CD14-positive monocyte (primary cell): ENCODE measurements around the gene FARP2. TPM values are rescaled to one million over a fixed set of nuclear protein-coding genes. Genes with fewer than 3 reads are reported as not detected.
A peak's percentile ranks its signal among the peaks of the same experiment; 100 is the strongest.

Experiments used
- DNase-seq, 3 donors: peaks; one replicate each; pipeline ENCODE4 v3.0.0-alpha.2; 2011 to 2022
- H2AFZ ChIP-seq: 2 replicates; pipeline ENCODE4 v1.6.0; 2012; ENCODE audit warnings: mild to moderate bottlenecking, low read depth, low read length, inconsistent platforms; ENCODE audit not compliant: insufficient read depth, poor library complexity, severe bottlenecking
- H3K27ac ChIP-seq, 2 donors: 1 replicate in 1 of 2; 2 replicates in 1 of 2; pipeline ENCODE4 v1.5.1; 2012 to 2013; ENCODE audit warnings: low read length in 2 of 2, control low read depth in 1 of 2, inconsistent platforms in 1 of 2, low read depth in 1 of 2, mild to moderate bottlenecking in 1 of 2
- H3K27me3 ChIP-seq, 2 donors: one replicate each; pipeline versions ENCODE4 v1.6.0 to v1.6.1; 2011 to 2013; ENCODE audit warnings: low read length in 2 of 2; ENCODE audit not compliant: control insufficient read depth in 2 of 2, insufficient read depth in 2 of 2
- H3K36me3 ChIP-seq, 2 donors: replicated peaks in 1 of 2; 1 replicate in 1 of 2; 2 replicates in 1 of 2; pipeline versions ENCODE4 v1.5.1 to v1.6.1; 2012 to 2013; ENCODE audit warnings: low read length in 2 of 2, control low read depth in 1 of 2, inconsistent platforms in 1 of 2, mild to moderate bottlenecking in 1 of 2; ENCODE audit not compliant: insufficient read depth in 2 of 2, control insufficient read depth in 1 of 2
- H3K4me1 ChIP-seq, 2 donors: 1 replicate in 1 of 2; 2 replicates in 1 of 2; pipeline versions ENCODE4 v1.5.1 to v1.6.1; 2012 to 2013; ENCODE audit warnings: low read length in 2 of 2, control low read depth in 1 of 2, inconsistent platforms in 1 of 2, mild to moderate bottlenecking in 1 of 2, moderate library complexity in 1 of 2; ENCODE audit not compliant: insufficient read depth in 2 of 2, control insufficient read depth in 1 of 2
- H3K4me2 ChIP-seq: replicated peaks from 2 replicates; pipeline ENCODE3; 2012; ENCODE audit warnings: low read length, moderate library complexity, mild to moderate bottlenecking; ENCODE audit not compliant: poor library complexity, severe bottlenecking; ENCODE audit errors: extremely low read depth
- H3K4me3 ChIP-seq, 3 experiments: fragments of 200-600 bp in 1 of 3; sonication (generic) in 1 of 3; replicated peaks in 1 of 3; 1 replicate in 2 of 3; 2 replicates in 1 of 3; pipeline ENCODE4 v1.5.1; 2011 to 2013; ENCODE audit warnings: low read length in 3 of 3, mild to moderate bottlenecking in 3 of 3, control low read depth in 2 of 3, low read depth in 2 of 3, inconsistent platforms in 1 of 3, moderate library complexity in 1 of 3
- H3K79me2 ChIP-seq: 2 replicates; pipeline ENCODE4 v1.6.0; 2012; ENCODE audit warnings: mild to moderate bottlenecking, control low read depth, inconsistent platforms, low read length, moderate library complexity; ENCODE audit not compliant: insufficient read depth
- H3K9ac ChIP-seq: 2 replicates; pipeline ENCODE4 v1.6.0; 2017; ENCODE audit warnings: low read length, mild to moderate bottlenecking; ENCODE audit not compliant: insufficient read depth, poor library complexity, severe bottlenecking
- H3K9me3 ChIP-seq, 2 donors: replicated peaks in 1 of 2; 1 replicate in 1 of 2; 2 replicates in 1 of 2; pipeline versions ENCODE4 v1.5.1 to v1.6.1; 2012 to 2013; ENCODE audit warnings: low read length in 2 of 2, control low read depth in 1 of 2; ENCODE audit not compliant: control insufficient read depth in 1 of 2, insufficient read depth in 1 of 2
- H4K20me1 ChIP-seq: 2 replicates; pipeline ENCODE4 v1.6.0; 2012; ENCODE audit warnings: mild to moderate bottlenecking, low read length, control low read depth, moderate library complexity; ENCODE audit not compliant: insufficient read depth
- H3K27ac Mint-ChIP-seq, 7 donors: one replicate each; pipeline ENCODE4 v1.8.0; 2020; ENCODE audit warnings: mild to moderate bottlenecking in 7 of 7, mixed read lengths in 7 of 7, moderate library complexity in 6 of 7, inconsistent platforms in 2 of 7
- H3K27me3 Mint-ChIP-seq, 3 donors: one replicate each; pipeline ENCODE4 v1.8.0; 2021 to 2022; ENCODE audit warnings: low read depth in 3 of 3, mild to moderate bottlenecking in 3 of 3, mixed read lengths in 3 of 3, moderate library complexity in 3 of 3, inconsistent platforms in 1 of 3
- H3K36me3 Mint-ChIP-seq, 2 donors: one replicate each; pipeline ENCODE4 v1.8.0; 2020; ENCODE audit warnings: mixed read lengths in 2 of 2, inconsistent platforms in 1 of 2, mild to moderate bottlenecking in 1 of 2
- H3K4me1 Mint-ChIP-seq: one replicate; pipeline ENCODE4 v1.8.0; 2020; ENCODE audit warnings: mild to moderate bottlenecking, mixed read lengths
- H3K4me3 Mint-ChIP-seq, 2 donors: one replicate each; pipeline ENCODE4 v1.8.0; 2020; ENCODE audit warnings: mild to moderate bottlenecking in 2 of 2, mixed read lengths in 2 of 2, moderate library complexity in 1 of 2
- H3K9me3 Mint-ChIP-seq, 7 donors: one replicate each; pipeline ENCODE4 v1.8.0; 2020 to 2022; ENCODE audit warnings: mixed read lengths in 7 of 7, mild to moderate bottlenecking in 6 of 7, moderate library complexity in 6 of 7, inconsistent platforms in 2 of 7
- CTCF ChIP-seq: fragments of 200-600 bp; IDR thresholded peaks from one replicate; pipeline ENCODE4 v1.8.0; 2022; ENCODE audit warnings: antibody characterized with exemption, mild to moderate bottlenecking
- WGBS: methylation state at CpG from one replicate; pipeline ENCODE4 v1.1.5; 2013; ENCODE audit warnings: missing lambda C conversion rate; ENCODE audit not compliant: insufficient coverage; 5-methylcytosine and 5-hydroxymethylcytosine counted together
- intact Hi-C, 2 donors: fragments of 100-400 bp; cut with micrococcal nuclease; formaldehyde crosslinking; loops; one replicate each; pipeline versions ENCODE4 v1.15.0 to v1.15.1; 2023
- polyA plus RNA-seq, 3 donors: library from polyadenylated mRNA; depleted of rRNA in 1 of 3; unstranded in 2 of 3; stranded (reverse) in 1 of 3; fragments of 300-500 nt in 2 of 3; fragments of >200 nt in 1 of 3; fragmentation: Illumina TruSeq in 2 of 3; gene quantifications; 1 replicate in 2 of 3; 2 replicates in 1 of 3; pipeline ENCODE4 v1.2.3, GENCODE V29; 2012 to 2021

Gene FARP2
- polyA plus RNA-seq, 3 donors, result 6.7 to 8.5 (median 7.3) TPM

- TF ChIP-seq CTCF, result no peak
- H3K4me2 ChIP-seq, result no peak overlapping the region
- H3K36me3 ChIP-seq, result peaks cover 38 to 99% of the 10 kb centered on the region in 2 donors
- H4K20me1 ChIP-seq, result peaks cover 75% of the 10 kb centered on the region
- H3K27ac ChIP-seq, result no peak overlapping the region
- intact Hi-C loops, result no loop called here
- no peak overlapping the region for H3K9ac ChIP-seq
- peaks cover 4% of the 10 kb centered on the region for H3K4me1 Mint-ChIP-seq
- 100% methylated on average over 2 of the region's 11 CpGs for WGBS
- H3K27ac Mint-ChIP-seq, result peak overlapping the region in 1 of 7 donors; percentile 10
- no peak overlapping the region for H2AFZ ChIP-seq
- H3K9me3 Mint-ChIP-seq, result peaks cover 0 to 2% (median 0%) of the 10 kb centered on the region in 7 donors
- H3K4me3 Mint-ChIP-seq, result no peak overlapping the region
- H3K9me3 ChIP-seq, result no peaks in the 10 kb centered on the region
- no peaks in the 10 kb centered on the region for H3K27me3 ChIP-seq
- H3K79me2 ChIP-seq, result peaks cover 72% of the 10 kb centered on the region
- no peak for DNase-seq
- H3K27me3 Mint-ChIP-seq, result no peaks in the 10 kb centered on the region
- H3K4me3 ChIP-seq, result no peak overlapping the region
- H3K4me1 ChIP-seq, result peaks cover 5% of the 10 kb centered on the region in 2 donors
- H3K36me3 Mint-ChIP-seq, result peaks cover 67 to 76% of the 10 kb centered on the region in 2 donors
These were observed 26.1 kb upstream of the FARP2 start for GRCh38 chr2:241329669-241330615.

GRCh38 chr2:241330616-241330981, 25.5 kb upstream of the FARP2 start:
- WGBS, result no CpG with 5 or more reads among the region's 4 CpGs
- H3K27ac Mint-ChIP-seq, result no peak overlapping the region

More at GRCh38 chr2:241330616-241330981, 25.5 kb upstream of the FARP2 start:
- H3K9ac ChIP-seq, result no peak overlapping the region
- TF ChIP-seq CTCF, result no peak
- H4K20me1 ChIP-seq, result peaks cover 75% of the 10 kb centered on the region
- Mint-ChIP-seq H3K9me3 (peaks cover 0 to 2% (median 0%) of the 10 kb centered on the region in 7 donors), H3K27me3 (no peaks in the 10 kb centered on the region), H3K4me3 (no peak overlapping the region), H3K4me1 (peaks cover under 1% of the 10 kb centered on the region), H3K36me3 (peaks cover 66 to 83% of the 10 kb centered on the region in 2 donors)
- no peak overlapping the region for H3K4me2 ChIP-seq
- no peak overlapping the region for H3K27ac ChIP-seq
- no peak for DNase-seq
- no peak overlapping the region for H2AFZ ChIP-seq
- peaks cover 41 to 100% of the 10 kb centered on the region in 2 donors for H3K36me3 ChIP-seq
- H3K27me3 ChIP-seq, result no peaks in the 10 kb centered on the region
- no peak overlapping the region for H3K4me3 ChIP-seq
- no peaks in the 10 kb centered on the region for H3K9me3 ChIP-seq
- H3K4me1 ChIP-seq, result no peaks in the 10 kb centered on the region
- peaks cover 68% of the 10 kb centered on the region for H3K79me2 ChIP-seq
- intact Hi-C loops, result no loop called here
